Keratinocyte (primary cell): Measurements from ENCODE around the gene JAZF1. TPM values are rescaled to one million over a fixed set of nuclear protein-coding genes. Genes with fewer than 3 reads are reported as not detected.

Experiments used
- DNase-seq: peaks from one replicate; pipeline ENCODE4 v3.0.0-alpha.2; 2011; ENCODE audit warnings: low read depth, missing footprints, low spot score
- FAIRE-seq: peaks from 2 replicates; lab custom pipeline; 2011; peaks lifted over from hg19 to GRCh38; lab: Jason Lieb, UNC
- H2AFZ ChIP-seq: 2 replicates; pipeline ENCODE4 v1.6.0; 2012; ENCODE audit warnings: low read length, control low read depth, inconsistent platforms; ENCODE audit not compliant: control insufficient read depth
- H3K27ac ChIP-seq: 2 replicates; pipeline ENCODE4 v1.5.1; 2011; ENCODE audit warnings: low read length; ENCODE audit not compliant: control insufficient read depth, insufficient read depth
- H3K27me3 ChIP-seq: 3 replicates; pipeline ENCODE4 v1.6.0; 2011; ENCODE audit warnings: low read length; ENCODE audit not compliant: control insufficient read depth, insufficient read depth; ENCODE audit errors: extremely low read depth
- H3K36me3 ChIP-seq, 2 experiments: 2 replicates in 1 of 2; 3 replicates in 1 of 2; pipeline ENCODE4 v1.5.1; 2011; ENCODE audit warnings: low read length in 2 of 2, mild to moderate bottlenecking in 1 of 2; ENCODE audit not compliant: control insufficient read depth in 2 of 2, insufficient read depth in 2 of 2; ENCODE audit errors: extremely low read depth in 1 of 2
- H3K4me1 ChIP-seq: 3 replicates; pipeline ENCODE4 v1.5.1; 2011; ENCODE audit warnings: low read length; ENCODE audit not compliant: control insufficient read depth, insufficient read depth; ENCODE audit errors: extremely low read depth
- H3K4me2 ChIP-seq: 3 replicates; pipeline ENCODE4 v1.6.0; 2011; ENCODE audit warnings: low read depth, low read length; ENCODE audit not compliant: control insufficient read depth, insufficient read depth; ENCODE audit errors: extremely low read depth
- H3K4me3 ChIP-seq, 3 experiments: fragments of 200-600 bp in 1 of 3; sonication (generic) in 1 of 3; 2 replicates in 2 of 3; 3 replicates in 1 of 3; pipeline ENCODE4 v1.5.1; 2011 to 2016; ENCODE audit warnings: low read length in 3 of 3, mild to moderate bottlenecking in 3 of 3, control low read depth in 2 of 3, inconsistent platforms in 1 of 3, low read depth in 1 of 3, mixed read lengths in 1 of 3, mixed run types in 1 of 3, moderate library complexity in 1 of 3; ENCODE audit not compliant: control insufficient read depth in 2 of 3, insufficient read depth in 2 of 3; ENCODE audit errors: extremely low read depth in 1 of 3
- H3K79me2 ChIP-seq: 2 replicates; pipeline ENCODE4 v1.6.0; 2012; ENCODE audit warnings: low read length; ENCODE audit not compliant: control insufficient read depth, insufficient read depth
- H3K9ac ChIP-seq: 3 replicates; pipeline ENCODE4 v1.6.0; 2011; ENCODE audit warnings: low read length; ENCODE audit not compliant: control insufficient read depth, insufficient read depth; ENCODE audit errors: extremely low read depth
- H3K9me1 ChIP-seq: 3 replicates; pipeline ENCODE4 v1.6.0; 2011; ENCODE audit warnings: low read length; ENCODE audit not compliant: control insufficient read depth, insufficient read depth; ENCODE audit errors: extremely low read depth
- H3K9me3 ChIP-seq: 2 replicates; pipeline ENCODE4 v1.5.1; 2012; ENCODE audit warnings: low read depth, low read length; ENCODE audit not compliant: control insufficient read depth
- H4K20me1 ChIP-seq: 3 replicates; pipeline ENCODE4 v1.6.0; 2011; ENCODE audit warnings: low read length; ENCODE audit not compliant: control insufficient read depth, insufficient read depth; ENCODE audit errors: extremely low read depth
- CTCF ChIP-seq, 3 experiments: IDR thresholded peaks in 1 of 3; conservative IDR thresholded peaks in 1 of 3; optimal IDR thresholded peaks in 1 of 3; 2 replicates in 2 of 3; 3 replicates in 1 of 3; pipeline versions ENCODE3 to v1.5.1; 2011; ENCODE audit warnings: low read length in 3 of 3, mild to moderate bottlenecking in 3 of 3, moderate library complexity in 2 of 3, control low read depth in 1 of 3, inconsistent platforms in 1 of 3; ENCODE audit not compliant: insufficient read depth in 2 of 3; ENCODE audit errors: extremely low read depth in 1 of 3
- EZH2 ChIP-seq: IDR thresholded peaks from one replicate; pipeline ENCODE4 v1.6.1; 2012; ENCODE audit warnings: inconsistent platforms, mild to moderate bottlenecking, low read length, moderate library complexity
- dilution Hi-C: fragments of 300-500 bp; cut with MboI; formaldehyde crosslinking; loops from one replicate; pipeline ENCODE4 v1.7.0; 2020; ENCODE audit warnings: low sequenced_read_pairs; ENCODE audit not compliant: extremely low pct_ligation_motif_present
- polyA plus RNA-seq, 5 experiments: library from polyadenylated mRNA; depleted of rRNA in 3 of 5; stranded (reverse) in 3 of 5; stranded (forward) in 1 of 5; unstranded in 1 of 5; fragments of >200 nt; gene quantifications; 1 replicate in 1 of 5; 2 replicates in 3 of 5; 3 replicates in 1 of 5; pipeline versions ENCODE4 v1.2.1 to v1.2.3, GENCODE V29; 2011 to 2012; ENCODE audit warnings: missing spikeins in 2 of 5, low read depth in 1 of 5, low replicate concordance in 1 of 5

JAZF1 gene
- polyA plus RNA-seq, 1 donor (not counting 4 experiments of a cell fraction or from before 2014, with no cell fraction given): 2.5 TPM

- Histone ChIP-seq H3K27ac (no peak overlapping the region), H3K4me2 (no peak overlapping the region), H4K20me1 (peaks cover 5% of the 10 kb centered on the region), H3K9me1 (no peaks in the 10 kb centered on the region), H2AFZ (no peak overlapping the region), H3K4me1 (no peaks in the 10 kb centered on the region), H3K9ac (no peak overlapping the region), H3K4me3 (no peak overlapping the region), H3K36me3 (no peaks in the 10 kb centered on the region), H3K9me3 (no peaks in the 10 kb centered on the region), H3K27me3 (no peaks in the 10 kb centered on the region), H3K79me2 (no peaks in the 10 kb centered on the region)
- dilution Hi-C loops: no loop called here
- no peak for FAIRE-seq
- DNase-seq: no peak
- TF ChIP-seq CTCF (optimal IDR thresholded peaks at IDR 0.05 in 1 of 3, IDR thresholded peaks at IDR 0.05 in 1 of 3, conservative IDR thresholded peaks at IDR 0.05 in 1 of 3; ENCODE audit: extremely low read depth in 1 of 3, insufficient read depth in 2 of 3, low read length in 3 of 3) (no peak), EZH2 (no peak)
Measured at GRCh38 chr7:27967639-27968038, 213.0 kb downstream of the JAZF1 start.

GRCh38 chr7:27966219-27966780, 214.3 kb downstream of the JAZF1 start:
- dilution Hi-C loops: no loop called here
- no peak for TF ChIP-seq EZH2
- no peak for TF ChIP-seq CTCF (optimal IDR thresholded peaks at IDR 0.05 in 1 of 3, IDR thresholded peaks at IDR 0.05 in 1 of 3, conservative IDR thresholded peaks at IDR 0.05 in 1 of 3; ENCODE audit: extremely low read depth in 1 of 3, insufficient read depth in 2 of 3, low read length in 3 of 3)
- H3K27me3 ChIP-seq: no peaks in the 10 kb centered on the region
- H3K79me2 ChIP-seq: no peaks in the 10 kb centered on the region
- no peak overlapping the region for H3K27ac ChIP-seq
- no peak for FAIRE-seq
- H2AFZ ChIP-seq: no peak overlapping the region
- H3K4me1 ChIP-seq: no peaks in the 10 kb centered on the region
- peaks cover 5% of the 10 kb centered on the region for H4K20me1 ChIP-seq
- no peak overlapping the region for H3K4me2 ChIP-seq
- no peak overlapping the region for H3K9ac ChIP-seq
- DNase-seq: no peak
- H3K4me3 ChIP-seq: no peak overlapping the region
- H3K36me3 ChIP-seq: no peaks in the 10 kb centered on the region
- no peaks in the 10 kb centered on the region for H3K9me3 ChIP-seq
- no peaks in the 10 kb centered on the region for H3K9me1 ChIP-seq
